OCI-LY7 (cell line): ENCODE results near the gene SMOC2. TPM values are rescaled to one million over a fixed set of nuclear protein-coding genes. Genes with fewer than 3 reads are reported as not detected.

Experiments
- BruUV-seq: library from RNA; stranded (reverse); fragments of 400-500 nt; replicated peaks from 2 replicates; lab custom pipeline; 2021; lab: Mats Ljungman, UMichigan
- CTCF ChIA-PET: fragments of 300-600 bp; sonication (Branson Sonifier 250); formaldehyde crosslinking; loops from one replicate; lab custom pipeline; 2022; ENCODE audit warnings: antibody characterized with exemption; ENCODE audit not compliant: unreplicated experiment; lab: Charles Lee
- POLR2A ChIA-PET: fragments of 300-600 bp; sonication (Branson Sonifier 250); formaldehyde crosslinking; loops from one replicate; lab custom pipeline; 2022; ENCODE audit warnings: antibody characterized with exemption; lab: Charles Lee
- DNase-seq: peaks from one replicate; pipeline ENCODE4 v3.0.0-alpha.2; 2015; ENCODE audit warnings: low spot score
- H2AFZ ChIP-seq: fragments of 200-600 bp; sonication (generic), shearing (Covaris generic); 2 replicates; pipeline ENCODE4 v1.6.1; 2014; ENCODE audit warnings: mild to moderate bottlenecking, antibody characterized with exemption, low read length, moderate library complexity
- H3K27ac ChIP-seq: fragments of 200-600 bp; sonication (generic); 2 replicates; pipeline ENCODE4 v1.5.1; 2014; ENCODE audit warnings: mixed run types, low read depth, mild to moderate bottlenecking, moderate library complexity, low read length, inconsistent platforms; ENCODE audit not compliant: poor library complexity, severe bottlenecking
- H3K36me3 ChIP-seq: fragments of 200-600 bp; sonication (generic); 2 replicates; pipeline ENCODE4 v1.6.1; 2014; ENCODE audit warnings: mild to moderate bottlenecking, antibody characterized with exemption, low read length, moderate library complexity, mixed read lengths; ENCODE audit not compliant: insufficient read depth
- H3K4me1 ChIP-seq: fragments of 200-600 bp; sonication (generic); 2 replicates; pipeline ENCODE4 v1.5.1; 2014; ENCODE audit warnings: mild to moderate bottlenecking, low read length; ENCODE audit not compliant: insufficient read depth, poor library complexity, severe bottlenecking
- H3K4me2 ChIP-seq: fragments of 200-600 bp; sonication (generic); 2 replicates; pipeline ENCODE4 v1.6.1; 2014; ENCODE audit warnings: mild to moderate bottlenecking, low read length
- H3K4me3 ChIP-seq: fragments of 200-600 bp; sonication (generic); 2 replicates; pipeline ENCODE4 v1.5.1; 2014; ENCODE audit warnings: mild to moderate bottlenecking, low read depth, low read length; ENCODE audit not compliant: poor library complexity, severe bottlenecking
- H3K79me2 ChIP-seq: fragments of 200-600 bp; sonication (generic); 2 replicates; pipeline ENCODE4 v1.6.1; 2016; ENCODE audit warnings: low read depth, mild to moderate bottlenecking, low read length, moderate library complexity, mixed read lengths; ENCODE audit not compliant: insufficient read depth
- H3K9me2 ChIP-seq: fragments of 200-600 bp; sonication (generic); 2 replicates; pipeline ENCODE4 v1.6.1; 2016; ENCODE audit warnings: mild to moderate bottlenecking, low read length, mixed read lengths; ENCODE audit not compliant: insufficient read depth
- H3K9me3 ChIP-seq: fragments of 200-600 bp; sonication (generic); 2 replicates; pipeline ENCODE4 v1.6.1; 2014; ENCODE audit warnings: mild to moderate bottlenecking, mixed run types, low read length, mixed read lengths
- H4K20me1 ChIP-seq: fragments of 200-600 bp; sonication (generic); 2 replicates; pipeline ENCODE4 v1.6.1; 2014; ENCODE audit warnings: mild to moderate bottlenecking, antibody characterized with exemption, low read length, moderate library complexity, mixed read lengths; ENCODE audit not compliant: insufficient read depth
- CTCF ChIP-seq: fragments of 200-600 bp; sonication (generic); conservative IDR thresholded peaks from 2 replicates; pipeline ENCODE4 v1.5.1; 2014; ENCODE audit warnings: mild to moderate bottlenecking, antibody characterized with exemption, low read length, moderate library complexity, mixed read lengths
- EZH2phosphoT487 ChIP-seq: fragments of 200-600 bp; sonication (generic); IDR thresholded peaks from 2 replicates; pipeline ENCODE4 v1.6.1; 2018; ENCODE audit warnings: low read depth, borderline replicate concordance, mild to moderate bottlenecking, mixed run types, antibody characterized with exemption, low read length, moderate library complexity, mixed read lengths
- intact Hi-C: fragments of 100-400 bp; cut with micrococcal nuclease; formaldehyde crosslinking; loops from one replicate; pipeline ENCODE4 v1.10.0; 2022; ENCODE audit not compliant: unreplicated experiment
- total RNA-seq, 2 experiments: library from RNA; depleted of rRNA in 1 of 2; stranded (reverse); fragments of >200 nt in 1 of 2; shearing (Covaris generic) in 1 of 2; gene quantifications; 2 replicates each; pipeline ENCODE4 v1.2.3, GENCODE V29; 2014 to 2022

SMOC2 gene
- total RNA-seq, 2 experiments from 2014 or later, result not detected

DNA sequence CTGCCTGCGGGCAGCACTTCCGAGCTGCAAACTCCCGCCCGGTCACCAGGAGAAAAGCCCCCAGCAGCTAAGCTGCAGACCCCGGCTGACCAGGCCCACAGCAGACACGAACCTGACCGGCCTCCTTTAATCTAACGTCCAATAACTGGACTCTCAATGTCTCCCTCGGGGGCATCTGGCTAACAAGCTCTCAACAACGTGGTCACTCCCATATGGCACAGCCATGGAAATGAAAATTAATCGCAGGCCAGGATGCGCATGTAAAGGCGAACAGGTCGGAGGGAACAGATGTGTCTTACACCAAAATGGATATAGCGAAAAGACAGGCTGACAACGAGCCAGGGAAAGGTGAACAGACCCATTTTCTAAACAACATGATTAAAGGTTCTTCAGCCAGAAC, 44.4 kb upstream of the SMOC2 start:
- CTCF ChIA-PET, result no interaction called here
- Histone ChIP-seq H3K4me2 (no peak overlapping the region), H3K4me3 (no peak overlapping the region), H3K36me3 (no peaks in the 10 kb centered on the region), H3K79me2 (no peaks in the 10 kb centered on the region), H3K27ac (no peak overlapping the region), H3K9me2 (no peaks in the 10 kb centered on the region), H2AFZ (no peak overlapping the region), H3K9me3 (no peaks in the 10 kb centered on the region), H3K4me1 (no peaks in the 10 kb centered on the region), H4K20me1 (no peaks in the 10 kb centered on the region)
- POLR2A ChIA-PET, result no interaction called here
- no peak for DNase-seq
- no TSS peak for BruUV-seq
- intact Hi-C loops, result no loop called here
- no peak for TF ChIP-seq CTCF
- TF ChIP-seq EZH2phosphoT487, result no peak

DNA sequence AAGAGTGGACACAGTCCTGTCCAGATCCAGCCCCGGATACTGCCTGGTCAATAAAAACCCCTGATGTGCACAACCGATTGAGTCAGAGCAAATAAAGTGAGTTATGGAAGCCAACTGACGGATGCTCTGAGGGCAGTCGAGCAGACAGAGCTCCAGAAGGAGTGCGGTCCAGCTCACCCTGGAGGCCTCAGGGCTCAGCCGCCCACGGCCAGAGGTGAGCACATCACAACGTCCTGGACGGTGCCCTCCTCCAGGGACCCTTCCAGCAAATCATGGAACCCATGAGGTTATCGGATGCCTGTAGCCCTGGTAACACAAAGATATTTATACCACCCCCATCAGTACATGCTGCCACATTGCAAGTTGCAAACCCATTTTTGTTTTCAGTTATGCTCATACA, 44.0 kb upstream of the SMOC2 start:
- H4K20me1 ChIP-seq, result no peaks in the 10 kb centered on the region
- H3K36me3 ChIP-seq, result no peaks in the 10 kb centered on the region
- no peaks in the 10 kb centered on the region for H3K9me3 ChIP-seq
- no peak for DNase-seq
- POLR2A ChIA-PET, result no interaction called here
- intact Hi-C loops, result no loop called here
- H3K4me1 ChIP-seq, result no peaks in the 10 kb centered on the region
- H3K27ac ChIP-seq, result no peak overlapping the region
- CTCF ChIA-PET, result no interaction called here
- no peaks in the 10 kb centered on the region for H3K79me2 ChIP-seq
- H3K4me2 ChIP-seq, result no peak overlapping the region
- TF ChIP-seq EZH2phosphoT487, result no peak
- no peak for TF ChIP-seq CTCF
- BruUV-seq, result no TSS peak
- no peaks in the 10 kb centered on the region for H3K9me2 ChIP-seq
- no peak overlapping the region for H3K4me3 ChIP-seq
- no peak overlapping the region for H2AFZ ChIP-seq

DNA sequence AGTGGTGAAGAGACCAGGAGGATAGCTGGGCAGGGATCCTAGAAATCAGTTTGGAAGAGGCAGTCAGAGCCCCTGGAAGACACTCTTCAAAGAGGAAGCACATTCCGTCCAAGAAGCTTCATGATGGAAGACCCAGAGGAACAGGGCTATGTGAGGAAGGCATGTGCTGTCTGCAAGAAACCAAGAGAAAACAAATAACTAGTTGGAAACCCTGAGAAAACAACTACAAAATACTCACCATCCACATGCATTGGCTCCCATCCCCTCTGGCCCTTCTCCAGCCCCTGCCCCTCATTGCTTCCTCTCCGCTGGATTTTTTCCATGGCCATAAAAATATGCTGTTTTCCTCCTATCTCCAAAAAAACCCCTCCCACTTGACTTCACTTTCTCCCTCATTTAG, 40.9 kb upstream of the SMOC2 start:
- Histone ChIP-seq H3K4me2 (no peak overlapping the region), H3K9me2 (no peaks in the 10 kb centered on the region), H4K20me1 (no peaks in the 10 kb centered on the region), H3K4me3 (no peak overlapping the region), H3K9me3 (no peaks in the 10 kb centered on the region), H3K79me2 (no peaks in the 10 kb centered on the region), H3K36me3 (no peaks in the 10 kb centered on the region), H3K4me1 (no peaks in the 10 kb centered on the region), H3K27ac (no peak overlapping the region), H2AFZ (no peak overlapping the region)
- TF ChIP-seq EZH2phosphoT487, result no peak
- no peak for TF ChIP-seq CTCF
- CTCF ChIA-PET, result no interaction called here
- DNase-seq, result no peak
- BruUV-seq, result no TSS peak
- intact Hi-C loops, result no loop called here
- POLR2A ChIA-PET, result no interaction called here
